Duodenal mucosa (tissue), 2 donors: Measurements from ENCODE around the gene RASA3.

Experiments used
- H3K27ac ChIP-seq: one replicate; pipeline ENCODE4 v1.7.0; 2013; ENCODE audit warnings: low read depth, low read length
- H3K27me3 ChIP-seq, 2 donors: one replicate each; pipeline ENCODE4 v1.7.0; 2013; ENCODE audit warnings: low read length in 2 of 2, control low read depth in 1 of 2; ENCODE audit not compliant: insufficient read depth in 2 of 2, control insufficient read depth in 1 of 2
- H3K36me3 ChIP-seq, 2 donors: one replicate each; pipeline ENCODE4 v1.7.0; 2013; ENCODE audit warnings: low read length in 2 of 2, control low read depth in 1 of 2; ENCODE audit not compliant: insufficient read depth in 2 of 2, control insufficient read depth in 1 of 2
- H3K4me1 ChIP-seq, 2 donors: one replicate each; pipeline ENCODE4 v1.7.0; 2013; ENCODE audit warnings: low read length in 2 of 2, control low read depth in 1 of 2; ENCODE audit not compliant: insufficient read depth in 2 of 2, control insufficient read depth in 1 of 2
- H3K4me3 ChIP-seq, 2 donors: one replicate each; pipeline ENCODE4 v1.7.0; 2013; ENCODE audit warnings: low read length in 2 of 2, low read depth in 1 of 2
- H3K9ac ChIP-seq, 2 donors: one replicate each; pipeline ENCODE4 v1.7.0; 2013; ENCODE audit warnings: low read length in 2 of 2, low read depth in 1 of 2
- H3K9me3 ChIP-seq, 2 donors: one replicate each; pipeline ENCODE4 v1.7.0; 2013; ENCODE audit warnings: low read length in 2 of 2, control low read depth in 1 of 2; ENCODE audit not compliant: control insufficient read depth in 1 of 2

RASA3 gene

GRCh38 chr13:113997845-113998751, 134.3 kb downstream of the RASA3 start:
- no peak overlapping the region for H3K27ac ChIP-seq
- H3K36me3 ChIP-seq = peaks cover 0 to 14% of the 10 kb centered on the region in 2 donors
- H3K27me3 ChIP-seq = no peaks in the 10 kb centered on the region
- no peaks in the 10 kb centered on the region for H3K9me3 ChIP-seq
- no peak overlapping the region for H3K9ac ChIP-seq
- H3K4me3 ChIP-seq = no peak overlapping the region
- H3K4me1 ChIP-seq = peaks cover 0 to 4% of the 10 kb centered on the region in 2 donors

- no peaks in the 10 kb centered on the region for H3K27me3 ChIP-seq
- peaks cover 0 to 12% of the 10 kb centered on the region in 2 donors for H3K36me3 ChIP-seq
- no peak overlapping the region for H3K9ac ChIP-seq
- H3K27ac ChIP-seq = no peak overlapping the region
- peaks cover 0 to 4% of the 10 kb centered on the region in 2 donors for H3K4me1 ChIP-seq
- no peaks in the 10 kb centered on the region for H3K9me3 ChIP-seq
- H3K4me3 ChIP-seq = no peak overlapping the region
Observed at GRCh38 chr13:113996912-113997745, 135.3 kb downstream of the RASA3 start.

- Histone ChIP-seq H3K36me3 (peaks cover 0 to 16% of the 10 kb centered on the region in 2 donors), H3K4me1 (peaks cover 0 to 4% of the 10 kb centered on the region in 2 donors), H3K9me3 (no peaks in the 10 kb centered on the region), H3K27me3 (no peaks in the 10 kb centered on the region), H3K4me3 (no peak overlapping the region), H3K9ac (no peak overlapping the region), H3K27ac (no peak overlapping the region)
Observed at GRCh38 chr13:113996081-113996911, 136.1 kb downstream of the RASA3 start.

GRCh38 chr13:113995051-113995601, 137.3 kb downstream of the RASA3 start:
- no peak overlapping the region for H3K4me3 ChIP-seq
- peaks cover 0 to 26% of the 10 kb centered on the region in 2 donors for H3K36me3 ChIP-seq
- H3K9ac ChIP-seq = no peak overlapping the region
- peaks cover 0 to 4% of the 10 kb centered on the region in 2 donors for H3K4me1 ChIP-seq
- no peaks in the 10 kb centered on the region for H3K9me3 ChIP-seq
- H3K27me3 ChIP-seq = no peaks in the 10 kb centered on the region
- H3K27ac ChIP-seq = no peak overlapping the region

GRCh38 chr13:113992276-113993005, 140.0 kb downstream of the RASA3 start:
- H3K4me3 ChIP-seq = no peak overlapping the region
- no peak overlapping the region for H3K27ac ChIP-seq
- H3K27me3 ChIP-seq = no peaks in the 10 kb centered on the region
- no peak overlapping the region for H3K9ac ChIP-seq
- H3K4me1 ChIP-seq = no peaks in the 10 kb centered on the region
- peaks cover 0 to 32% of the 10 kb centered on the region in 2 donors for H3K36me3 ChIP-seq
- H3K9me3 ChIP-seq = no peaks in the 10 kb centered on the region

- no peaks in the 10 kb centered on the region for H3K27me3 ChIP-seq
- no peak overlapping the region for H3K9ac ChIP-seq
- no peaks in the 10 kb centered on the region for H3K4me1 ChIP-seq
- peaks cover 0 to 32% of the 10 kb centered on the region in 2 donors for H3K36me3 ChIP-seq
- H3K27ac ChIP-seq = no peak overlapping the region
- H3K9me3 ChIP-seq = no peaks in the 10 kb centered on the region
- H3K4me3 ChIP-seq = no peak overlapping the region
Observed at GRCh38 chr13:113991676-113992179, 140.7 kb downstream of the RASA3 start.

- H3K36me3 ChIP-seq = peaks cover 0 to 28% of the 10 kb centered on the region in 2 donors
- no peaks in the 10 kb centered on the region for H3K9me3 ChIP-seq
- H3K9ac ChIP-seq = no peak overlapping the region
- no peak overlapping the region for H3K27ac ChIP-seq
- no peak overlapping the region for H3K4me3 ChIP-seq
- no peaks in the 10 kb centered on the region for H3K27me3 ChIP-seq
- H3K4me1 ChIP-seq = no peaks in the 10 kb centered on the region
Observed at GRCh38 chr13:113991191-113991669, 141.2 kb downstream of the RASA3 start.

GRCh38 chr13:113990321-113990837, 142.0 kb downstream of the RASA3 start:
- H3K4me1 ChIP-seq = no peaks in the 10 kb centered on the region
- peaks cover 0 to 26% of the 10 kb centered on the region in 2 donors for H3K36me3 ChIP-seq
- H3K4me3 ChIP-seq = no peak overlapping the region
- no peak overlapping the region for H3K27ac ChIP-seq
- H3K27me3 ChIP-seq = no peaks in the 10 kb centered on the region
- no peak overlapping the region for H3K9ac ChIP-seq
- H3K9me3 ChIP-seq = no peaks in the 10 kb centered on the region
